ENCODE data around the gene TYMS. TPM values are rescaled to one million over a fixed set of nuclear protein-coding genes. Genes with fewer than 3 reads are reported as not detected.

The TYMS gene
- total and polyA plus RNA-seq, 9 of the 15 experiments (the other 6 are each of a cell fraction or from before 2014, with no cell fraction given) = 69.1 to 409 (median 175) TPM

DNA sequence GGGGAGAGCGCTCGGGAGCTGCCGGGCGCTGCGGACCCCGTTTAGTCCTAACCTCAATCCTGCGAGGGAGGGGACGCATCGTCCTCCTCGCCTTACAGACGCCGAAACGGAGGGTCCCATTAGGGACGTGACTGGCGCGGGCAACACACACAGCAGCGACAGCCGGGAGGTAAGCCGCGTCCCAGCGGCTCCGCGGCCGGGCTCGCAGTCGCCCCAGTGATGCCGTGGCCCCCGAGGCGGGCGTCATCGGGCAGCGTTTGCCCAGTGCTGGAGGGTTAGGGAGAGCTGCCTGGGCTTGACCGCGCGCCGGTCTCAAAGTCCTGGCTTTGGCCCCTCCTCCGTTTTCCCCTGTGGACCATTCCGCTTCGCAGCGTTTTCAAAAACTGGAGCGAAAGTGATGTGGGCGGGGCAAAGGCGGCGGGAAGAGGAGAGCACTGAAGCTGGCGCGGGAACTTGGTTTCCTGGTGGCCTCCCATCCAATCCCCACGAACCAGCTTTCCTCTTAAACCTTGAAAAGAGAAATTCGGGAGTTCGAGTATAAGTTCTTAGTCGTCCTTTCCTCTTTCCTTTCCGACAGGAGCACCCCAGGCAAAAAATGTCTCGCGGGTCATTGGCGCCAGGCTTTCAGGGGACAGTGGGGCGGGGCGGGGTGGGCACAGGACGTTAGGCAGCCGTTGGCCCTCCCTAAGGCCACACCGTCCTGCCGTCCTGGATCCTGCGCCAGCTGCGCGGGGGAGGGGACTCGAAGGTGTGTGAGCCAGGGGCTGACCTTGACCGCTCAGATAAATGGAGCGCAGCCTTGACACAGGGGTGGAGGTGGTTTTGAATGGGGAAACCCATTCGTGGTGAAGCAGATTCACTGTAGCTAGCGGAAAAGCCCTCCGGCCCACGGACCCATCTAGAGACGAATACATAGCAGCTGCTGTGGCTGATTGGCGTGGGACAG is 821 bp downstream of the TYMS start (continued):
- TF ChIP-seq, protein P1, sequence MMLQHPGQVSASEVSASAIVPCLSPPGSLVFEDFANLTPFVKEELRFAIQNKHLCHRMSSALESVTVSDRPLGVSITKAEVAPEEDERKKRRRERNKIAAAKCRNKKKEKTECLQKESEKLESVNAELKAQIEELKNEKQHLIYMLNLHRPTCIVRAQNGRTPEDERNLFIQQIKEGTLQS (IDR thresholded peaks at IDR 0.05) = no peak; the same call in 1 of the 2 replicates
- TF ChIP-seq, protein P1 (CRISPR knock-in tag; conservative IDR thresholded peaks at IDR 0.05) = no peak
- peak; percentile 55; the same call in 1 of the 2 replicates for TF ChIP-seq ESRRA (IDR thresholded peaks at IDR 0.05; ENCODE audit: borderline replicate concordance, low read depth)
- TF ChIP-seq GABPB1 (CRISPR knock-in tag; IDR thresholded peaks at IDR 0.05) = peak; percentile 74
- no peak for TF ChIP-seq FOXJ3 (CRISPR knock-in tag; IDR thresholded peaks at IDR 0.05)
- TF ChIP-seq TRIM24 (IDR thresholded peaks at IDR 0.05) = peak; percentile 80
- 0 out of 2 replicates have a peak, but pooled peaks have one; percentile 32 for TF ChIP-seq ZNF431 (CRISPR knock-in tag; IDR thresholded peaks at IDR 0.05)
- TF ChIP-seq SRSF1 (IDR thresholded peaks at IDR 0.05; ENCODE audit: low read depth, low read length) = 0 out of 2 replicates have a peak, but pooled peaks have one; percentile 8
- TF ChIP-seq EP300 (IDR thresholded peaks at IDR 0.05; ENCODE audit: low read length) = 0 out of 2 replicates have a peak, but pooled peaks have one; percentile 5
- peak; percentile 90 for TF ChIP-seq E2F3 (CRISPR knock-in tag; IDR thresholded peaks at IDR 0.05)
- TF ChIP-seq SMARCC2 (IDR thresholded peaks at IDR 0.05; ENCODE audit: low read depth) = peak; percentile 40; the same call in 1 of the 2 replicates
- TF ChIP-seq FOXM1 (IDR thresholded peaks at IDR 0.05; ENCODE audit: low read depth) = peak; percentile 90
- TF ChIP-seq FOXM1 (CRISPR knock-in tag; IDR thresholded peaks at IDR 0.05; ENCODE audit: low read depth) = no peak
- peak; percentile 2; the same call in 1 of the 2 replicates for TF ChIP-seq ZNF12 (CRISPR knock-in tag; IDR thresholded peaks at IDR 0.05)
- TF ChIP-seq, protein P2, sequence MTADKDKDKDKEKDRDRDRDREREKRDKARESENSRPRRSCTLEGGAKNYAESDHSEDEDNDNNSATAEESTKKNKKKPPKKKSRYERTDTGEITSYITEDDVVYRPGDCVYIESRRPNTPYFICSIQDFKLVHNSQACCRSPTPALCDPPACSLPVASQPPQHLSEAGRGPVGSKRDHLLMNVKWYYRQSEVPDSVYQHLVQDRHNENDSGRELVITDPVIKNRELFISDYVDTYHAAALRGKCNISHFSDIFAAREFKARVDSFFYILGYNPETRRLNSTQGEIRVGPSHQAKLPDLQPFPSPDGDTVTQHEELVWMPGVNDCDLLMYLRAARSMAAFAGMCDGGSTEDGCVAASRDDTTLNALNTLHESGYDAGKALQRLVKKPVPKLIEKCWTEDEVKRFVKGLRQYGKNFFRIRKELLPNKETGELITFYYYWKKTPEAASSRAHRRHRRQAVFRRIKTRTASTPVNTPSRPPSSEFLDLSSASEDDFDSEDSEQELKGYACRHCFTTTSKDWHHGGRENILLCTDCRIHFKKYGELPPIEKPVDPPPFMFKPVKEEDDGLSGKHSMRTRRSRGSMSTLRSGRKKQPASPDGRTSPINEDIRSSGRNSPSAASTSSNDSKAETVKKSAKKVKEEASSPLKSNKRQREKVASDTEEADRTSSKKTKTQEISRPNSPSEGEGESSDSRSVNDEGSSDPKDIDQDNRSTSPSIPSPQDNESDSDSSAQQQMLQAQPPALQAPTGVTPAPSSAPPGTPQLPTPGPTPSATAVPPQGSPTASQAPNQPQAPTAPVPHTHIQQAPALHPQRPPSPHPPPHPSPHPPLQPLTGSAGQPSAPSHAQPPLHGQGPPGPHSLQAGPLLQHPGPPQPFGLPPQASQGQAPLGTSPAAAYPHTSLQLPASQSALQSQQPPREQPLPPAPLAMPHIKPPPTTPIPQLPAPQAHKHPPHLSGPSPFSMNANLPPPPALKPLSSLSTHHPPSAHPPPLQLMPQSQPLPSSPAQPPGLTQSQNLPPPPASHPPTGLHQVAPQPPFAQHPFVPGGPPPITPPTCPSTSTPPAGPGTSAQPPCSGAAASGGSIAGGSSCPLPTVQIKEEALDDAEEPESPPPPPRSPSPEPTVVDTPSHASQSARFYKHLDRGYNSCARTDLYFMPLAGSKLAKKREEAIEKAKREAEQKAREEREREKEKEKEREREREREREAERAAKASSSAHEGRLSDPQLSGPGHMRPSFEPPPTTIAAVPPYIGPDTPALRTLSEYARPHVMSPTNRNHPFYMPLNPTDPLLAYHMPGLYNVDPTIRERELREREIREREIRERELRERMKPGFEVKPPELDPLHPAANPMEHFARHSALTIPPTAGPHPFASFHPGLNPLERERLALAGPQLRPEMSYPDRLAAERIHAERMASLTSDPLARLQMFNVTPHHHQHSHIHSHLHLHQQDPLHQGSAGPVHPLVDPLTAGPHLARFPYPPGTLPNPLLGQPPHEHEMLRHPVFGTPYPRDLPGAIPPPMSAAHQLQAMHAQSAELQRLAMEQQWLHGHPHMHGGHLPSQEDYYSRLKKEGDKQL (CRISPR knock-in tag; IDR thresholded peaks at IDR 0.05; ENCODE audit: borderline replicate concordance) = 0 out of 2 replicates have a peak, but pooled peaks have one; percentile 72
- peak; percentile 41; the same call in 1 of the 2 replicates for TF ChIP-seq TAF7 (tag; IDR thresholded peaks at IDR 0.05)
- no peak for TF ChIP-seq TSC22D4 (tag; IDR thresholded peaks at IDR 0.05)
